NOMO-1 (cell line): ENCODE data around the gene CHAF1B.
"Not testable (repeated sequence)": the region's sequence is repeated elsewhere in the genome, so short reads cannot be mapped to it uniquely, and the experiment has no call there.

Experiments
- DNase-seq, 2 experiments: peaks; one replicate each; lab custom pipeline; 2025; ENCODE audit not compliant: unreplicated experiment in 2 of 2; lab: John Stamatoyannopoulos, UW

The CHAF1B gene

GRCh38 chr21:36388096-36388495 is 2.9 kb downstream of the CHAF1B start:
- no peak for DNase-seq

- no peak for DNase-seq
These were observed 3.6 kb downstream of the CHAF1B start for GRCh38 chr21:36388835-36389234.

GRCh38 chr21:36391649-36392048 is 6.5 kb downstream of the CHAF1B start:
- DNase-seq: not testable (repeated sequence)

GRCh38 chr21:36395353-36396111 is 10.3 kb downstream of the CHAF1B start:
- no peak for DNase-seq

- DNase-seq: no peak
These were observed 11.1 kb downstream of the CHAF1B start for GRCh38 chr21:36396325-36396724.

GRCh38 chr21:36396971-36397370 is 11.8 kb downstream of the CHAF1B start:
- DNase-seq: no peak

GRCh38 chr21:36397606-36398005 is 12.4 kb downstream of the CHAF1B start:
- no peak for DNase-seq

- not testable (repeated sequence) for DNase-seq
These were observed 14.5 kb downstream of the CHAF1B start for GRCh38 chr21:36399736-36400135.

GRCh38 chr21:36400719-36401118 is 15.5 kb downstream of the CHAF1B start:
- DNase-seq: no peak

- no peak for DNase-seq
These were observed 17.1 kb downstream of the CHAF1B start for GRCh38 chr21:36402339-36402738.

- no peak for DNase-seq
These were observed 18.5 kb downstream of the CHAF1B start for GRCh38 chr21:36403713-36404112.

GRCh38 chr21:36408568-36408967 is 23.4 kb downstream of the CHAF1B start:
- DNase-seq: no peak

- DNase-seq: no peak
These were observed 26.1 kb downstream of the CHAF1B start for GRCh38 chr21:36411301-36411700.

- no peak for DNase-seq
These were observed 27.7 kb downstream of the CHAF1B start for GRCh38 chr21:36412916-36413315.

- no peak for DNase-seq
These were observed 30.2 kb downstream of the CHAF1B start for GRCh38 chr21:36415375-36415774.

- DNase-seq: no peak
These were observed 34.0 kb downstream of the CHAF1B start for GRCh38 chr21:36419241-36419640.

GRCh38 chr21:36419996-36420395 is 34.8 kb downstream of the CHAF1B start:
- peak; percentile 14 to 53 for DNase-seq

GRCh38 chr21:36420571-36421339 is 35.6 kb downstream of the CHAF1B start:
- no peak for DNase-seq

- peak in 1 of 2 experiments; percentile 9 for DNase-seq
These were observed 37.3 kb downstream of the CHAF1B start for GRCh38 chr21:36422279-36423098.

GRCh38 chr21:36423771-36424433 is 38.7 kb downstream of the CHAF1B start:
- DNase-seq: no peak

GRCh38 chr21:36424592-36424991 is 39.4 kb downstream of the CHAF1B start:
- DNase-seq: no peak
